SK-N-SH (cell line): Measurements from ENCODE around the gene EMX2.

Experiments
- CHD2 ChIP-seq: fragments of 150-350 bp; IDR thresholded peaks from 2 replicates; pipeline ENCODE4 v1.6.1; 2018; ENCODE audit warnings: low read length; ENCODE audit not compliant: partially characterized antibody
- CTCF ChIP-seq: fragments of 200-600 bp; sonication (generic); IDR thresholded peaks from 2 replicates; pipeline ENCODE4 v1.6.1; 2017; ENCODE audit warnings: antibody characterized with exemption, mild to moderate bottlenecking, moderate library complexity
- EZH2phosphoT487 ChIP-seq: fragments of 200-600 bp; sonication (generic); IDR thresholded peaks from 2 replicates; pipeline ENCODE4 v1.6.1; 2017; ENCODE audit warnings: low read depth, mixed run types, mild to moderate bottlenecking, antibody characterized with exemption, moderate library complexity, borderline replicate concordance
- FOXJ3 ChIP-seq: sonication (generic); formaldehyde crosslinking; IDR thresholded peaks from 2 replicates; pipeline ENCODE4 v1.5.1; 2020; ENCODE audit warnings: mild to moderate bottlenecking, missing genetic modification reagents
- MAX ChIP-seq: IDR thresholded peaks from 2 replicates; pipeline ENCODE4 v1.4.0; 2012; ENCODE audit warnings: low read depth
- POLR2AphosphoS5 ChIP-seq: IDR thresholded peaks from 2 replicates; pipeline ENCODE4 v1.6.1; 2012; ENCODE audit warnings: low read depth, low read length
- RCOR1 ChIP-seq: fragments of 150-350 bp; IDR thresholded peaks from 2 replicates; pipeline ENCODE4 v1.6.1; 2017; ENCODE audit warnings: antibody characterized with exemption, low read length
- REST ChIP-seq: IDR thresholded peaks from 2 replicates; pipeline ENCODE4 v1.6.1; 2012; ENCODE audit warnings: mild to moderate bottlenecking, low read depth, low read length, moderate library complexity
- RFX5 ChIP-seq: IDR thresholded peaks from 2 replicates; pipeline ENCODE4 v1.6.1; 2012; ENCODE audit warnings: mild to moderate bottlenecking, improper control_type of control experiment, low read length
- SIN3A ChIP-seq: IDR thresholded peaks from 2 replicates; pipeline ENCODE4 v1.6.1; 2012; ENCODE audit warnings: low read depth, mild to moderate bottlenecking, low read length, moderate library complexity, borderline replicate concordance
- SMC3 ChIP-seq: IDR thresholded peaks from 2 replicates; pipeline ENCODE4 v1.6.1; 2012; ENCODE audit warnings: low read depth, low read length, improper control_type of control experiment
- TCF12 ChIP-seq: IDR thresholded peaks from 2 replicates; pipeline ENCODE4 v1.4.0; 2012
- USF1 ChIP-seq: IDR thresholded peaks from 2 replicates; pipeline ENCODE4 v1.4.0; 2012; ENCODE audit warnings: low read depth, borderline replicate concordance
- YY1 ChIP-seq: IDR thresholded peaks from 2 replicates; pipeline ENCODE4 v1.4.0; 2012; ENCODE audit warnings: low read depth, mild to moderate bottlenecking

GRCh38 chr10:117501460-117502035, 41.0 kb upstream of the EMX2 start:
- TF ChIP-seq REST (no peak), EZH2phosphoT487 (no peak), CTCF (no peak), POLR2AphosphoS5 (no peak), MAX (no peak), TCF12 (no peak), YY1 (no peak), SIN3A (no peak), CHD2 (no peak), RFX5 (no peak), USF1 (no peak), FOXJ3 (CRISPR knock-in tag) (no peak), SMC3 (no peak), RCOR1 (no peak)
